CD8-positive, alpha-beta memory T cell (primary cell): ENCODE results near the gene OR4D11. TPM values are rescaled to one million over a fixed set of nuclear protein-coding genes. Genes with fewer than 3 reads are reported as not detected.

Source experiments
- CTCF ChIA-PET: fragments of 350-600 bp; sonication (Branson Sonifier 250); formaldehyde crosslinking; loops from one replicate; lab custom pipeline; 2021; ENCODE audit warnings: antibody characterized with exemption; lab: Charles Lee
- POLR2A ChIA-PET: fragments of 350-600 bp; sonication (Branson Sonifier 250); formaldehyde crosslinking; loops from one replicate; lab custom pipeline; 2021; ENCODE audit warnings: antibody characterized with exemption; lab: Charles Lee
- DNase-seq, 5 donors: peaks; one replicate each; pipeline versions ENCODE4 v3.0.0 to v3.0.0-alpha.2; 2020 to 2022; ENCODE audit warnings: mixed read lengths in 1 of 5
- H3K27ac ChIP-seq: one replicate; pipeline ENCODE4 v1.7.0; 2013; ENCODE audit warnings: low read depth, mild to moderate bottlenecking, low read length, moderate library complexity
- H3K27me3 ChIP-seq: 2 replicates; pipeline ENCODE4 v1.7.0; 2013; ENCODE audit warnings: low read length, mild to moderate bottlenecking; ENCODE audit not compliant: insufficient read depth, poor library complexity, severe bottlenecking
- H3K36me3 ChIP-seq: 2 replicates; pipeline ENCODE4 v1.7.0; 2013; ENCODE audit warnings: mild to moderate bottlenecking, low read length, moderate library complexity; ENCODE audit not compliant: insufficient read depth
- H3K4me1 ChIP-seq: 2 replicates; pipeline ENCODE4 v1.7.0; 2013; ENCODE audit warnings: mild to moderate bottlenecking, low read length, moderate library complexity; ENCODE audit not compliant: insufficient read depth
- H3K4me3 ChIP-seq: 2 replicates; pipeline ENCODE4 v1.7.0; 2013; ENCODE audit warnings: mild to moderate bottlenecking, low read length
- H3K9me3 ChIP-seq: 2 replicates; pipeline ENCODE4 v1.7.0; 2013; ENCODE audit warnings: mild to moderate bottlenecking, low read length
- H3K27ac Mint-ChIP-seq, 8 donors: one replicate each; pipeline ENCODE4 v1.8.0; 2020 to 2021; ENCODE audit warnings: mixed read lengths in 8 of 8, mild to moderate bottlenecking in 6 of 8, inconsistent platforms in 3 of 8, moderate library complexity in 3 of 8
- H3K27me3 Mint-ChIP-seq, 2 donors: one replicate each; pipeline ENCODE4 v1.8.0; 2020 to 2021; ENCODE audit warnings: mixed read lengths in 2 of 2, mild to moderate bottlenecking in 1 of 2, moderate library complexity in 1 of 2
- H3K36me3 Mint-ChIP-seq, 3 donors: one replicate each; pipeline ENCODE4 v1.8.0; 2020 to 2021; ENCODE audit warnings: mixed read lengths in 3 of 3, inconsistent platforms in 1 of 3, mild to moderate bottlenecking in 1 of 3
- H3K4me1 Mint-ChIP-seq, 3 donors: one replicate each; pipeline ENCODE4 v1.8.0; 2020 to 2021; ENCODE audit warnings: mixed read lengths in 3 of 3, inconsistent platforms in 1 of 3, mild to moderate bottlenecking in 1 of 3
- H3K4me3 Mint-ChIP-seq, 7 donors: one replicate each; pipeline ENCODE4 v1.8.0; 2020 to 2021; ENCODE audit warnings: mixed read lengths in 7 of 7, mild to moderate bottlenecking in 6 of 7, moderate library complexity in 4 of 7, inconsistent platforms in 2 of 7
- H3K9me3 Mint-ChIP-seq, 5 donors: one replicate each; pipeline ENCODE4 v1.8.0; 2020 to 2022; ENCODE audit warnings: mixed read lengths in 5 of 5, mild to moderate bottlenecking in 3 of 5, moderate library complexity in 2 of 5, inconsistent platforms in 1 of 5
- polyA plus RNA-seq: library from polyadenylated mRNA; unstranded; fragments of 300-500 nt; fragmentation: Illumina TruSeq; gene quantifications from one replicate; pipeline ENCODE4 v1.2.3, GENCODE V29; 2021
- total RNA-seq, 2 experiments: library from RNA; stranded (reverse); gene quantifications; one replicate each; pipeline ENCODE4 v1.2.3, GENCODE V29; 2021

OR4D11 gene
- total RNA-seq = not detected
- polyA plus RNA-seq = not detected

DNA sequence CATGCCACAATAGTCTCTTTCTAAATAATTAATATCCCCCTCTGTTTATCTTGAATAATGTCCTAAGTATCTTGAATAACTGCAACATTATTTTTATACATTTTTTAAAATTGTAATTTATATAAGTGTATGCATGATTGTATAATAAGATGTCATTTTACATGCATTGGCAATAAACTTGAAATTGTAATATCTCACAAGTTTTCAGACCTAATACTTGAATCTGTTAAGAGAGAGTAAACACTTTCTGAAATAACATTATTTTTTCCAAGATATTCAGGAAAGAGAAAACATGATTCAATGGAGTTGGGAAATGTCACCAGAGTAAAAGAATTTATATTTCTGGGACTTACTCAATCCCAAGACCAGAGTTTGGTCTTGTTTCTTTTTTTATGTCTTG, at the start of gene OR4D11:
Gene OR4D11 (plus strand): TSS at position 301 of the 400 bp plus-strand sequence. CDS start 0 bp downstream, at position 301.
- Mint-ChIP-seq H3K4me1 (no peaks in the 10 kb centered on the region), H3K27me3 (peaks cover 8 to 38% of the 10 kb centered on the region in 2 donors), H3K36me3 (no peaks in the 10 kb centered on the region), H3K4me3 (no peak within 1 kb of the TSS), H3K27ac (peak within 1 kb of the TSS in 1 of 8 donors; percentile 61), H3K9me3 (no peaks in the 10 kb centered on the region)
- Histone ChIP-seq H3K4me1 (no peaks in the 10 kb centered on the region), H3K4me3 (no peak within 1 kb of the TSS), H3K36me3 (no peaks in the 10 kb centered on the region), H3K27me3 (no peaks in the 10 kb centered on the region), H3K27ac (no peak within 1 kb of the TSS), H3K9me3 (no peaks in the 10 kb centered on the region)
- DNase-seq = no peak
- POLR2A ChIA-PET = no interaction called here
- CTCF ChIA-PET = no interaction called here

DNA sequence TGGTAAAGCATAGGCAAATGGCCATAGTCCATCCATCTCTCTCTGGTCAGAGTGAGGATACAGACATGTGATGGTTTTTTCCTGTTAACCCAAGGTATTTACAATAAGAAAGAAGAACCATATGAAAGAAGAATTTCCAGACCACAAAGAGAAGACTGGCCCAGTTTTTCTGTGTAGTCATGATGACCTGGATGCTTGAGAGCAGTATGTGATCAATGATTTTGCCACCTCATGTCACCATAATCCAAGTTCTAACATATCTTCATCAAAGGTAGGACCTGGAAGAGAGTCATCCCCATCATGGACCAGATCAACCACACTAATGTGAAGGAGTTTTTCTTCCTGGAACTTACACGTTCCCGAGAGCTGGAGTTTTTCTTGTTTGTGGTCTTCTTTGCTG, 46.7 kb upstream of the OR4D11 start, which contains the start of gene OR4D6:
Gene OR4D6 (plus strand): TSS at position 301 of the 400 bp plus-strand sequence. CDS start 0 bp downstream, at position 301.
- H3K27me3 ChIP-seq = no peaks in the 10 kb centered on the region
- peaks cover 11 to 47% of the 10 kb centered on the region in 2 donors for H3K27me3 Mint-ChIP-seq
- H3K4me3 ChIP-seq = no peak within 1 kb of the TSS
- H3K4me1 ChIP-seq = no peaks in the 10 kb centered on the region
- DNase-seq = no peak
- no peak within 1 kb of the TSS for H3K4me3 Mint-ChIP-seq
- ChIA-PET CTCF (no interaction called here), POLR2A (no interaction called here)
- H3K9me3 Mint-ChIP-seq = no peaks in the 10 kb centered on the region
- H3K4me1 Mint-ChIP-seq = no peaks in the 10 kb centered on the region
- no peak within 1 kb of the TSS for H3K27ac Mint-ChIP-seq
- H3K9me3 ChIP-seq = no peaks in the 10 kb centered on the region
- no peaks in the 10 kb centered on the region for H3K36me3 Mint-ChIP-seq
- no peaks in the 10 kb centered on the region for H3K36me3 ChIP-seq
- H3K27ac ChIP-seq = no peak within 1 kb of the TSS

DNA sequence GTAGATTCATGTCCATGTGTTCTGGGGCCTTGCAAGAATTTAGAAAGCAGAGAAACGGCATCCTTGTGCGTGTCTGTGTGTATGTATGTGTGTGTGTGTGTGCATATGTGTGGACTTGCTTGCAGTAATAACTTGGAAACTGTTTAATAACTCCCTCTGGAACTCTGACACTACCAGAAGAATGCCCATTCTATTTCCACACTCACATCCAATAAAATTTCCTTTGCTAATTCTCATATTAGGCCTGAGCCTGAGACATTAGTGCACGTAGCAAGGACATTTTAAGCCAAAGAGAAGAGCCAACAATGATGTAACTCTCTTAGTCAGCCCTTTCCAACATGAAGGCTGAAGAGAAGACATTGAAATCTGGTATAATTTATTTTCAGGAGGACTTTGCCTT, 43.5 kb upstream of the OR4D11 start:
- Histone ChIP-seq H3K36me3 (no peaks in the 10 kb centered on the region), H3K4me1 (no peaks in the 10 kb centered on the region), H3K27ac (no peak overlapping the region), H3K9me3 (no peaks in the 10 kb centered on the region), H3K27me3 (no peaks in the 10 kb centered on the region), H3K4me3 (no peak overlapping the region)
- H3K4me3 Mint-ChIP-seq = peak overlapping the region in 1 of 7 donors; percentile 11
- POLR2A ChIA-PET = no interaction called here
- no peak for DNase-seq
- no peaks in the 10 kb centered on the region for H3K36me3 Mint-ChIP-seq
- CTCF ChIA-PET = no interaction called here
- peaks cover 8 to 53% of the 10 kb centered on the region in 2 donors for H3K27me3 Mint-ChIP-seq
- no peaks in the 10 kb centered on the region for H3K9me3 Mint-ChIP-seq
- no peaks in the 10 kb centered on the region for H3K4me1 Mint-ChIP-seq
- no peak overlapping the region for H3K27ac Mint-ChIP-seq

DNA sequence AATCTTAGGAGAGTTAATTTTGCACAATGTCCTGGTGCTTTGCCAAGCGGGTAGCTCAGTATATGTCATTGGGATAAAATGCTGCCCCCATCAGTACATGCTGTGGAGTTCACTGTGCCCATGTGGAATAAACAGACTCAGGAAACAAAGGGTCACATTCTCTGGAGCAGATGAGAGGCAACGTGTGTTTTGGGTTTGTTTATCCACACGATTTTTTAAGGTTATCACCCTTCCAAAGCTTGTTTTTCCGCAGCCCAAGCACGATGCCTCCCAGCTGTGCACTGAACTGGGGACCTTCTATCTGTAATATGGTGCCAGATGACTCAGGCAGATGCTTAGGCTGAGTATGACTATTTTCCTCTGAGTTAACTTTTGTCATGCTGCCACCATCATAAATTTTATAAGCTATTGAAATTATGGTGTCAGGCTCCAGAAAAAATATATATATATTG, 40.2 kb upstream of the OR4D11 start:
- Mint-ChIP-seq H3K9me3 (no peaks in the 10 kb centered on the region), H3K4me1 (no peaks in the 10 kb centered on the region), H3K36me3 (no peaks in the 10 kb centered on the region), H3K27me3 (peaks cover 6 to 36% of the 10 kb centered on the region in 2 donors), H3K27ac (peak overlapping the region in 1 of 8 donors; percentile 30), H3K4me3 (no peak overlapping the region)
- Histone ChIP-seq H3K9me3 (no peaks in the 10 kb centered on the region), H3K4me3 (no peak overlapping the region), H3K27ac (no peak overlapping the region), H3K36me3 (no peaks in the 10 kb centered on the region), H3K4me1 (no peaks in the 10 kb centered on the region), H3K27me3 (no peaks in the 10 kb centered on the region)
- ChIA-PET CTCF (no interaction called here), POLR2A (no interaction called here)
- DNase-seq = no peak

DNA sequence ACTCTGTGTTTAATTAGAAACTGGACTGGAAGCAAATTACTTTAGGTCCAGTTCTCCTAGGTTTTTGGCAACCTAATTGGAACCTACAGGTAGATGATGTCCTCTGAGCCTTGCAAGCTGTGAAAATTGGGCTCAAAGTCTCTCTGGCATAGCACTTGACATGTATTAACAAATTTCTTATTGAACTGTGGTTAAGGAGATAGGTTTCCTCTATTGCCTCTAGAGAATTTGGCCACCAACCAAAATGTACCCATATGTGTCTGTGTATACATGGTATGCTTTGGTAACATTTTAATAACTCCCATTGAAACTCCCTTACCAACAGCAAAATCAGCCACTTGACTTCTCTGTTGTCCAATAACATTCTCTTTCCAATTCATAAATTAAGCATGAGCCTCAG, 30.4 kb upstream of the OR4D11 start, which contains the start of gene OR4D10:
Gene OR4D10 (plus strand): TSS at position 301 of the 400 bp plus-strand sequence. CDS start 4,115 bp downstream, outside the sequence.
- Histone ChIP-seq H3K4me1 (no peaks in the 10 kb centered on the region), H3K27me3 (no peaks in the 10 kb centered on the region), H3K4me3 (no peak within 1 kb of the TSS), H3K9me3 (no peaks in the 10 kb centered on the region), H3K27ac (no peak within 1 kb of the TSS), H3K36me3 (no peaks in the 10 kb centered on the region)
- no peak for DNase-seq
- Mint-ChIP-seq H3K9me3 (no peaks in the 10 kb centered on the region), H3K36me3 (no peaks in the 10 kb centered on the region), H3K27ac (no peak within 1 kb of the TSS), H3K4me1 (no peaks in the 10 kb centered on the region), H3K4me3 (no peak within 1 kb of the TSS), H3K27me3 (peaks cover 9 to 36% of the 10 kb centered on the region in 2 donors)
- CTCF ChIA-PET = no interaction called here
- POLR2A ChIA-PET = no interaction called here

DNA sequence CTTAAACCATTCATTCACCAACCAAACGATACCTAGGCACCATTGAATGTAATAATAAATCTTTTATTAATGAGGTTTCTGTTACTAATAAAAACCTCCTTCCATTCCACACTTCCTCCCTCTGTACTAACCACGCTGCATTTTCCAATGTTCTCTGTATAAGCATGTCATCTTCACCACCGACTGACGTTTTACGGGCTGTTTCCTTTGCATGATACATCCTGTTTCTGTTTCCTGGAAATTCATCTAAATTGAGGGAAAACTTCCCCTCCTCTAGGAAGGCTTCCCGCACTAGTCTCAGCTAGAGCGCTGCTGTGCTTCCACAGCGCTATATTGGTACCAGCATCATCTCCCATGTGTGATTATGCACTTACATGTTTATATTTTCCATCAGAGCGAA, 28.2 kb upstream of the OR4D11 start:
- Mint-ChIP-seq H3K27me3 (peaks cover 6 to 40% of the 10 kb centered on the region in 2 donors), H3K4me1 (no peaks in the 10 kb centered on the region), H3K4me3 (no peak overlapping the region), H3K9me3 (no peaks in the 10 kb centered on the region), H3K27ac (peak overlapping the region in 1 of 8 donors; percentile 11), H3K36me3 (no peaks in the 10 kb centered on the region)
- Histone ChIP-seq H3K36me3 (no peaks in the 10 kb centered on the region), H3K27me3 (no peaks in the 10 kb centered on the region), H3K9me3 (no peaks in the 10 kb centered on the region), H3K4me3 (no peak overlapping the region), H3K27ac (no peak overlapping the region), H3K4me1 (no peaks in the 10 kb centered on the region)
- ChIA-PET CTCF (no interaction called here), POLR2A (no interaction called here)
- DNase-seq = no peak

DNA sequence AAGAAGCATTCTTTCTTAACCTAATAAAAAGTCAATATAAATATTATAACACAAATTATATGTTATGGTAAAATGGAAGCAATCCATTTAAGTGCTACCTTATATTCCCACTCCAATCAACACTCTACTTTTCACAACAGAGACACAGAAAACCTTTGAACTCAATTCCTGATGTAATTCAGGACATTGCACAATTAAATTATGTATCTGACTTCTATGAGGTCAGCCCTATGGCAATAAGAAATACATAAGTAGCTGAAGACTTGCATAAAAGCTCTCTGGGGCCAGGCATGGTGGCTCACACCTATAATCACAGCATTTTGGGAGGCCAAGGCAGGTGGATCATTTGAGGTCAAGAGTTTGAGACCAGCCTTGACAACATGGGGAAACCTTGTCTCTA, 23.5 kb upstream of the OR4D11 start:
- DNase-seq = no peak
- Mint-ChIP-seq H3K9me3 (no peaks in the 10 kb centered on the region), H3K27ac (peak overlapping the region in 1 of 8 donors; percentile 32), H3K4me1 (no peaks in the 10 kb centered on the region), H3K36me3 (no peaks in the 10 kb centered on the region), H3K4me3 (no peak overlapping the region), H3K27me3 (peaks cover 1 to 20% of the 10 kb centered on the region in 2 donors)
- ChIA-PET POLR2A (no interaction called here), CTCF (no interaction called here)
- Histone ChIP-seq H3K4me3 (no peak overlapping the region), H3K27ac (no peak overlapping the region), H3K9me3 (no peaks in the 10 kb centered on the region), H3K36me3 (no peaks in the 10 kb centered on the region), H3K27me3 (no peaks in the 10 kb centered on the region), H3K4me1 (no peaks in the 10 kb centered on the region)

DNA sequence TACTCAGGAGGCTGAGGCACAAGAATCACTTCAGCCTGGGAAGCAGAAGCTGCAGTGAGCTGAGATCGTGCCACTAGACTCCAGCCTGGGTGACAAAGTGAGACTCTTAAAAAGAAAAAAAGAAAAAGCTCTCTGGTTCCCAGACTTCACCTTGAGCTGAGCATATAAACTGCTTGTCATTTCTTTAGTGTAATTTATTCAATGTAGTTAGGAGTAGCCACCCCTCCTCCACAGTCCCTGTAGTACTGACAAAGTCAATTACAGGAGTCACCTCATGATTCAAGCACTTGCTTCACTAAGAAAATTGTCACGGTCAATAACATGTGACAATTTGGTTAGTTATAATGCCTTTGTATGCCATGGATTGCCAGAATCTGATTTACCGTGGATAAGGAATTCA, 23.0 kb upstream of the OR4D11 start:
- DNase-seq = no peak
- POLR2A ChIA-PET = no interaction called here
- Histone ChIP-seq H3K4me1 (no peaks in the 10 kb centered on the region), H3K27me3 (no peaks in the 10 kb centered on the region), H3K4me3 (no peak overlapping the region), H3K9me3 (no peaks in the 10 kb centered on the region), H3K36me3 (no peaks in the 10 kb centered on the region), H3K27ac (no peak overlapping the region)
- H3K27ac Mint-ChIP-seq = no peak overlapping the region
- no peak overlapping the region for H3K4me3 Mint-ChIP-seq
- H3K27me3 Mint-ChIP-seq = peaks cover 1 to 17% of the 10 kb centered on the region in 2 donors
- no peaks in the 10 kb centered on the region for H3K4me1 Mint-ChIP-seq
- CTCF ChIA-PET = no interaction called here
- H3K9me3 Mint-ChIP-seq = no peaks in the 10 kb centered on the region
- H3K36me3 Mint-ChIP-seq = peaks cover 0 to under 1% (median 0%) of the 10 kb centered on the region in 3 donors
